HPDE6-E6E7 (cell line): Measurements from ENCODE around the gene SAMHD1.

Source experiments
- DNase-seq: peaks from one replicate; pipeline ENCODE4 v3.0.0; 2011; ENCODE audit warnings: missing footprints; ENCODE audit errors: extremely low spot score

The SAMHD1 gene

GRCh38 chr20:36873498-36874189 lies 77.9 kb downstream of the SAMHD1 start:
- no peak for DNase-seq

- DNase-seq, result no peak
Observed at GRCh38 chr20:36872852-36873251, 78.7 kb downstream of the SAMHD1 start.

- no peak for DNase-seq
Observed at GRCh38 chr20:36871640-36872570, 79.6 kb downstream of the SAMHD1 start.

- DNase-seq, result no peak
Observed at GRCh38 chr20:36866681-36867495, 84.6 kb downstream of the SAMHD1 start.

GRCh38 chr20:36866164-36866563 lies 85.3 kb downstream of the SAMHD1 start:
- no peak for DNase-seq

GRCh38 chr20:36865861-36866149 lies 85.7 kb downstream of the SAMHD1 start:
- DNase-seq, result no peak

GRCh38 chr20:36865076-36865860 lies 86.2 kb downstream of the SAMHD1 start:
- DNase-seq, result no peak

GRCh38 chr20:36862857-36863668 lies 88.4 kb downstream of the SAMHD1 start:
- DNase-seq, result no peak

- peak; percentile 100 for DNase-seq
Observed at GRCh38 chr20:36861875-36862801, 89.4 kb downstream of the SAMHD1 start.

GRCh38 chr20:36861625-36861874 lies 90.0 kb downstream of the SAMHD1 start:
- DNase-seq, result no peak

GRCh38 chr20:36860811-36861624 lies 90.5 kb downstream of the SAMHD1 start:
- DNase-seq, result no peak

GRCh38 chr20:36860339-36860738 lies 91.2 kb downstream of the SAMHD1 start:
- no peak for DNase-seq

GRCh38 chr20:36859700-36860330 lies 91.7 kb downstream of the SAMHD1 start:
- DNase-seq, result no peak

GRCh38 chr20:36859282-36859555 lies 92.3 kb downstream of the SAMHD1 start:
- no peak for DNase-seq

- DNase-seq, result no peak
Observed at GRCh38 chr20:36856691-36857635, 94.5 kb downstream of the SAMHD1 start.

- no peak for DNase-seq
Observed at GRCh38 chr20:36856195-36856594, 95.3 kb downstream of the SAMHD1 start.

- DNase-seq, result no peak
Observed at GRCh38 chr20:36855241-36855657, 96.3 kb downstream of the SAMHD1 start.
